H9 (cell line): ENCODE results near the gene ALDH5A1. TPM values are rescaled to one million over a fixed set of nuclear protein-coding genes. Genes with fewer than 3 reads are reported as not detected.
"Not testable (repeated sequence)": the region's sequence is repeated elsewhere in the genome, so short reads cannot be mapped to it uniquely, and the experiment has no call there.

ENCODE experiments used
- DNase-seq: peaks from one replicate; pipeline ENCODE4 v3.0.0-alpha.2; 2017
- H2AFZ ChIP-seq: one replicate; pipeline ENCODE4 v1.6.1; 2013; ENCODE audit warnings: mild to moderate bottlenecking, low read length, control low read depth, moderate library complexity
- H2AK5ac ChIP-seq: 2 replicates; pipeline ENCODE4 v1.6.1; 2013; ENCODE audit warnings: low read length, control low read depth, mixed read lengths; ENCODE audit not compliant: insufficient read length
- H2BK120ac ChIP-seq: one replicate; pipeline ENCODE4 v1.6.1; 2013; ENCODE audit warnings: low read depth, mild to moderate bottlenecking, low read length, control low read depth, inconsistent platforms; ENCODE audit not compliant: poor library complexity, severe bottlenecking
- H2BK12ac ChIP-seq: 2 replicates; pipeline ENCODE4 v1.6.1; 2013; ENCODE audit warnings: low read length, control low read depth, mixed read lengths, low read depth; ENCODE audit not compliant: insufficient read length
- H2BK15ac ChIP-seq: 2 replicates; pipeline ENCODE4 v1.6.1; 2013; ENCODE audit warnings: low read depth, low read length, control low read depth
- H2BK20ac ChIP-seq: one replicate; pipeline ENCODE4 v1.6.1; 2013; ENCODE audit warnings: low read depth, mild to moderate bottlenecking, low read length, control low read depth, inconsistent platforms; ENCODE audit not compliant: poor library complexity, severe bottlenecking
- H2BK5ac ChIP-seq: 2 replicates; pipeline ENCODE4 v1.6.1; 2013; ENCODE audit warnings: low read length, control low read depth, mixed read lengths; ENCODE audit not compliant: insufficient read length
- H3K14ac ChIP-seq: 2 replicates; pipeline ENCODE4 v1.6.1; 2013; ENCODE audit warnings: low read length, control low read depth; ENCODE audit not compliant: insufficient read depth
- H3K18ac ChIP-seq: 2 replicates; pipeline ENCODE4 v1.6.1; 2013; ENCODE audit warnings: low read depth, mild to moderate bottlenecking, mixed read lengths, low read length, control low read depth; ENCODE audit not compliant: insufficient read length
- H3K23ac ChIP-seq: 2 replicates; pipeline ENCODE4 v1.6.1; 2013; ENCODE audit warnings: low read length, control low read depth, mixed read lengths, low read depth; ENCODE audit not compliant: insufficient read length
- H3K23me2 ChIP-seq: 2 replicates; pipeline ENCODE4 v1.6.1; 2013; ENCODE audit warnings: low read depth, mild to moderate bottlenecking, mixed read lengths, low read length, control low read depth; ENCODE audit not compliant: insufficient read length, poor library complexity, severe bottlenecking
- H3K27ac ChIP-seq: 2 replicates; pipeline ENCODE4 v1.5.1; 2013; ENCODE audit warnings: low read length, control low read depth, mixed read lengths, low read depth; ENCODE audit not compliant: insufficient read length
- H3K27me3 ChIP-seq: 2 replicates; pipeline ENCODE4 v1.6.1; 2013; ENCODE audit warnings: low read length, control low read depth, inconsistent platforms; ENCODE audit not compliant: insufficient read depth
- H3K4ac ChIP-seq: 2 replicates; pipeline ENCODE4 v1.6.1; 2013; ENCODE audit warnings: low read depth, mild to moderate bottlenecking, control low read depth, inconsistent platforms, low read length, moderate library complexity
- H3K4me1 ChIP-seq: 2 replicates; pipeline ENCODE4 v1.6.1; 2013; ENCODE audit warnings: low read length, control low read depth, inconsistent platforms; ENCODE audit not compliant: insufficient read depth
- H3K4me2 ChIP-seq: 2 replicates; pipeline ENCODE4 v1.6.1; 2013; ENCODE audit warnings: low read length, control low read depth, mixed read lengths; ENCODE audit not compliant: insufficient read length, insufficient read depth
- H3K56ac ChIP-seq: 2 replicates; pipeline ENCODE4 v1.6.1; 2013; ENCODE audit warnings: low read depth, mild to moderate bottlenecking, mixed read lengths, low read length, control low read depth; ENCODE audit not compliant: insufficient read length
- H3K79me1 ChIP-seq: 2 replicates; pipeline ENCODE4 v1.6.1; 2013; ENCODE audit warnings: low read depth, mild to moderate bottlenecking, moderate library complexity, low read length, control low read depth, inconsistent platforms; ENCODE audit not compliant: insufficient read depth, poor library complexity, severe bottlenecking
- H3K79me2 ChIP-seq: 2 replicates; pipeline ENCODE4 v1.6.1; 2013; ENCODE audit warnings: low read length, control low read depth, inconsistent platforms; ENCODE audit not compliant: insufficient read depth
- H3K9ac ChIP-seq: 2 replicates; pipeline ENCODE4 v1.6.1; 2013; ENCODE audit warnings: low read length, control low read depth, mixed read lengths; ENCODE audit not compliant: insufficient read length; ENCODE audit errors: extremely low read depth
- H3K9me3 ChIP-seq: one replicate; pipeline ENCODE4 v1.6.1; 2013; ENCODE audit warnings: low read depth, low read length, inconsistent platforms; ENCODE audit not compliant: control insufficient read depth
- H3T11ph ChIP-seq: one replicate; pipeline ENCODE4 v1.6.1; 2013; ENCODE audit warnings: mild to moderate bottlenecking, low read length, control low read depth, inconsistent platforms
- H4K20me1 ChIP-seq: one replicate; pipeline ENCODE4 v1.6.1; 2013; ENCODE audit not compliant: control insufficient read depth, insufficient read length, insufficient read depth
- H4K5ac ChIP-seq: 2 replicates; pipeline ENCODE4 v1.6.1; 2013; ENCODE audit warnings: low read depth, mild to moderate bottlenecking, mixed read lengths, low read length, control low read depth; ENCODE audit not compliant: insufficient read length
- H4K8ac ChIP-seq: replicated peaks from 2 replicates; pipeline ENCODE4 v1.6.1; 2013; ENCODE audit warnings: low read length, control low read depth, mixed read lengths, low read depth; ENCODE audit not compliant: insufficient read length
- H4K91ac ChIP-seq: 2 replicates; pipeline ENCODE4 v1.6.1; 2013; ENCODE audit warnings: low read depth, mild to moderate bottlenecking, moderate library complexity, mixed read lengths, low read length, control low read depth; ENCODE audit not compliant: insufficient read length
- H3K27ac Mint-ChIP-seq, 3 experiments: 2 replicates in 2 of 3; 3 replicates in 1 of 3; pipeline ENCODE4 v1.8.0; 2020 to 2021; ENCODE audit warnings: mixed read lengths in 3 of 3, mild to moderate bottlenecking in 1 of 3, moderate library complexity in 1 of 3
- H3K27me3 Mint-ChIP-seq: 2 replicates; pipeline ENCODE4 v1.8.0; 2021; ENCODE audit warnings: low read depth, mild to moderate bottlenecking, moderate library complexity, mixed read lengths
- H3K36me3 Mint-ChIP-seq, 3 experiments: 2 replicates in 2 of 3; 3 replicates in 1 of 3; pipeline ENCODE4 v1.8.0; 2020 to 2021; ENCODE audit warnings: low read depth in 3 of 3, mixed read lengths in 3 of 3; ENCODE audit not compliant: insufficient read depth in 1 of 3
- H3K4me1 Mint-ChIP-seq, 2 experiments: 2 replicates each; pipeline ENCODE4 v1.8.0; 2020; ENCODE audit warnings: mixed read lengths in 2 of 2
- H3K4me3 Mint-ChIP-seq, 2 experiments: 2 replicates in 1 of 2; 3 replicates in 1 of 2; pipeline ENCODE4 v1.8.0; 2020 to 2021; ENCODE audit warnings: mild to moderate bottlenecking in 2 of 2, mixed read lengths in 2 of 2, moderate library complexity in 1 of 2
- H3K9me3 Mint-ChIP-seq, 2 experiments: 2 replicates in 1 of 2; 3 replicates in 1 of 2; pipeline ENCODE4 v1.8.0; 2020; ENCODE audit warnings: mild to moderate bottlenecking in 2 of 2, mixed read lengths in 2 of 2, moderate library complexity in 1 of 2
- WGBS: extraction: QIAGEN DNeasy Blood & Tissue Kit; methylation state at CpG from one replicate; pipeline ENCODE4 v1.1.7; 2013; ENCODE audit warnings: missing lambda C conversion rate, low lambda C conversion rate, mixed read lengths; ENCODE audit not compliant: insufficient read length; ENCODE audit errors: extremely low coverage; 5-methylcytosine and 5-hydroxymethylcytosine counted together
- total RNA-seq: library from RNA; stranded (reverse); gene quantifications from 2 replicates; pipeline ENCODE4 v1.2.1, GENCODE V29; 2021
- TF ChIP-seq, protein P1 (sequence below): fragments of 200-600 bp; sonication (generic); conservative IDR thresholded peaks from 3 replicates; pipeline ENCODE4 v1.8.0; 2021; ENCODE audit warnings: antibody characterized with exemption, mild to moderate bottlenecking

Gene ALDH5A1
- total RNA-seq, 1 experiment from 2014 or later = 5.4 TPM

DNA sequence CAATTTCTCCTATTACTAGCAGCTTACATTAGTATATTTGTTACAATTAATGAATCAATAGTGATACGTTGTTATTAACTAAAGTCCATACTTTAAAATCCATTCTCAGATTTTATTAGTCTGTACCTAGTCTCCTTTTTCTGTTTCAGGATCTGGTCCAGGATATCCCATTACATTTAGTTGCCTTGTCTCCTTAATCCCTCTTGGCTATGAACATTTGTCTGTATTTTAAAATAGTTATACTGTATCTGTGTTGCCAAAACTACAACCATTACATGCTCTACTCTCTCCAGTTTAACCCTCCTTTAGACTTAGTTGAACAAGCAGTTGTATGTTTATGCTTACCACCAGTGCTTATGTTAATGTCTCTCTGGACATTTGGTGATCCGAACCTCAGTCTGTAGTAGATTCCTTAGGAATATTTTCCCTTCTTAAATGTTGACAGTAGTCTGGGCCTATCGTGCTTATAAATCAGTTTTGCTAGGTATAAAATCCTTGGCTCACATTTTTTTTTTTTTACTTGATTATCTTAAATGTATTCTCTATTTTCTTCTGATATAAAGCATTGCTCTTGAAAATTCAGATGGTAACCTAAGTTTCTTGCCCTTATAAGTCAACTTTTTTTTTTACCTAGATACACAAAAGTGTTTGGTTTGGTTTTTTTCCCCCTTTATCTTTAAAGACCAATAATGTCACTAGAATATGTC, 12.2 kb downstream of the ALDH5A1 start:
- no peak overlapping the region for H3K27ac ChIP-seq
- no peak overlapping the region for H2BK120ac ChIP-seq
- no peak overlapping the region for H3K23ac ChIP-seq
- no peak overlapping the region for H2AFZ ChIP-seq
- TF ChIP-seq, protein P1, sequence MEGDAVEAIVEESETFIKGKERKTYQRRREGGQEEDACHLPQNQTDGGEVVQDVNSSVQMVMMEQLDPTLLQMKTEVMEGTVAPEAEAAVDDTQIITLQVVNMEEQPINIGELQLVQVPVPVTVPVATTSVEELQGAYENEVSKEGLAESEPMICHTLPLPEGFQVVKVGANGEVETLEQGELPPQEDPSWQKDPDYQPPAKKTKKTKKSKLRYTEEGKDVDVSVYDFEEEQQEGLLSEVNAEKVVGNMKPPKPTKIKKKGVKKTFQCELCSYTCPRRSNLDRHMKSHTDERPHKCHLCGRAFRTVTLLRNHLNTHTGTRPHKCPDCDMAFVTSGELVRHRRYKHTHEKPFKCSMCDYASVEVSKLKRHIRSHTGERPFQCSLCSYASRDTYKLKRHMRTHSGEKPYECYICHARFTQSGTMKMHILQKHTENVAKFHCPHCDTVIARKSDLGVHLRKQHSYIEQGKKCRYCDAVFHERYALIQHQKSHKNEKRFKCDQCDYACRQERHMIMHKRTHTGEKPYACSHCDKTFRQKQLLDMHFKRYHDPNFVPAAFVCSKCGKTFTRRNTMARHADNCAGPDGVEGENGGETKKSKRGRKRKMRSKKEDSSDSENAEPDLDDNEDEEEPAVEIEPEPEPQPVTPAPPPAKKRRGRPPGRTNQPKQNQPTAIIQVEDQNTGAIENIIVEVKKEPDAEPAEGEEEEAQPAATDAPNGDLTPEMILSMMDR = no peak
- no peaks in the 10 kb centered on the region; the same call in 1 of the 2 replicates for H3K27me3 Mint-ChIP-seq
- no peak overlapping the region for H3K27ac Mint-ChIP-seq
- H3K4me2 ChIP-seq = no peak overlapping the region
- no peak for DNase-seq
- H4K91ac ChIP-seq = no peak overlapping the region
- H3K56ac ChIP-seq = no peak overlapping the region
- peaks cover 8 to 9% of the 10 kb centered on the region in 2 experiments for H3K9me3 Mint-ChIP-seq
- H2BK15ac ChIP-seq = no peak overlapping the region
- H4K20me1 ChIP-seq = no peaks in the 10 kb centered on the region
- H3K4me1 ChIP-seq = peaks cover under 1% of the 10 kb centered on the region; the same call in 1 of the 2 replicates
- H3K4me3 Mint-ChIP-seq = no peak overlapping the region
- H2AK5ac ChIP-seq = no peak overlapping the region
- no peak overlapping the region for H2BK12ac ChIP-seq
- no peaks in the 10 kb centered on the region for H3K9me3 ChIP-seq
- H3K14ac ChIP-seq = no peak overlapping the region
- no peak overlapping the region for H3K18ac ChIP-seq
- H3K4me1 Mint-ChIP-seq = peaks cover 30 to 36% of the 10 kb centered on the region in 2 experiments
- no peak overlapping the region for H3K9ac ChIP-seq
- WGBS = no CpG with 5 or more reads among the region's 3 CpGs
- H3K36me3 Mint-ChIP-seq = peaks cover 3 to 15% (median 4%) of the 10 kb centered on the region in 3 experiments; a peak in 6 of 7 replicates
- H3K23me2 ChIP-seq = no peaks in the 10 kb centered on the region
- H3K4ac ChIP-seq = no peak overlapping the region
- no peak overlapping the region for H4K8ac ChIP-seq
- H3K27me3 ChIP-seq = no peaks in the 10 kb centered on the region
- H3T11ph ChIP-seq = no peak overlapping the region
- no peaks in the 10 kb centered on the region for H3K79me2 ChIP-seq
- H4K5ac ChIP-seq = no peak overlapping the region
- H2BK5ac ChIP-seq = no peak overlapping the region
- no peaks in the 10 kb centered on the region for H3K79me1 ChIP-seq
- H2BK20ac ChIP-seq = no peak overlapping the region

DNA sequence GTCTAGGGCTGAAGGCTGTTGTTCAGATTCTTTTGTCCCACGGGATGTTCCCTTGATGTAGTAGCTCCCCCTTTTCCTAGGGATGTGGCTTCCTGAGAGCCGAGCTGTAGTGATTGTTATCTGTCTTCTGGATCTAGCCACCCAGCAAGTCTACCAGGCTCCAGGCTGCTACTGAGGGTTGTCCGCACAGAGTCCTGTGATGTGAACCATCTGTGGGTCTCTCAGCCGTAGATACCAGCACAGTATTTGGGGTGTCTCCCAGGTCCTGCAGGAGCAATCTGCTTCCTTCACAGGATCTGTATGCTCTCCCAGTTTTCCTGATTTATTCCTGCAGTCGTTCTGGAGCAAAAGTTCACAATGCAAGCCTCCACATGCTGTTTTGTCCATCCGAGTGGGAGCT, 17.2 kb downstream of the ALDH5A1 start:
- H2BK120ac ChIP-seq, H3K27me3 Mint-ChIP-seq, H4K8ac ChIP-seq, H2AFZ ChIP-seq, H3K27ac Mint-ChIP-seq, H2AK5ac ChIP-seq, H3K4ac ChIP-seq, H4K20me1 ChIP-seq, H3K9me3 ChIP-seq, H3K27me3 ChIP-seq, H3K14ac ChIP-seq, H3K4me1 ChIP-seq, H3K79me2 ChIP-seq, H3K4me2 ChIP-seq, H3K18ac ChIP-seq, H3K56ac ChIP-seq, DNase-seq, H3K23me2 ChIP-seq, H3K23ac ChIP-seq, H2BK20ac ChIP-seq, H3K9me3 Mint-ChIP-seq, H4K5ac ChIP-seq, H2BK12ac ChIP-seq, H3T11ph ChIP-seq, H2BK15ac ChIP-seq, H4K91ac ChIP-seq, H3K4me3 Mint-ChIP-seq, H3K27ac ChIP-seq, H3K79me1 ChIP-seq, H2BK5ac ChIP-seq, H3K9ac ChIP-seq: not testable (repeated sequence)
- H3K4me1 Mint-ChIP-seq = peaks cover 30 to 36% of the 10 kb centered on the region in 2 experiments
- peaks cover 4 to 17% (median 4%) of the 10 kb centered on the region in 3 experiments; a peak in 6 of 7 replicates for H3K36me3 Mint-ChIP-seq
- no CpG with 5 or more reads among the region's 6 CpGs for WGBS
